ENCODE data around the gene PLCD1.

- TF ChIP-seq POLR2A (IDR thresholded peaks at IDR 0.05; ENCODE audit: low read depth, low read length) (no peak), TAF1 (IDR thresholded peaks at IDR 0.05; ENCODE audit: borderline replicate concordance, low read depth, low read length) (no peak), POLR2AphosphoS5 (IDR thresholded peaks at IDR 0.05; ENCODE audit: low read depth, low read length) (no peak)
These were observed 55.0 kb downstream of the PLCD1 start for GRCh38 chr3:37974121-37975083.
